C4-2B (cell line): ENCODE results near the gene CSTPP1.

ENCODE experiments used
- CTCF ChIP-seq: fragments of 450-650 bp; conservative IDR thresholded peaks from 2 replicates; pipeline ENCODE4 v1.5.1; 2017; ENCODE audit warnings: mild to moderate bottlenecking
- ZFX ChIP-seq: fragments of 450-650 bp; IDR thresholded peaks from 2 replicates; pipeline ENCODE4 v1.6.1; 2017

- TF ChIP-seq CTCF (no peak), ZFX (no peak)
Measured at GRCh38 chr11:47061429-47062178, 125.0 kb downstream of the CSTPP1 start.
